Stimulated activated CD8-positive, alpha-beta memory T cell treated with anti-CD3 and anti-CD28 coated beads, Interleukin-7, amount 100 ng/mL, for 24 hours (primary cell): ENCODE measurements around the gene RTN4RL2.

Experiments used
- DNase-seq: peaks from one replicate; pipeline ENCODE4 v3.0.0-alpha.2; 2020; ENCODE audit warnings: low read depth

The RTN4RL2 gene

DNA sequence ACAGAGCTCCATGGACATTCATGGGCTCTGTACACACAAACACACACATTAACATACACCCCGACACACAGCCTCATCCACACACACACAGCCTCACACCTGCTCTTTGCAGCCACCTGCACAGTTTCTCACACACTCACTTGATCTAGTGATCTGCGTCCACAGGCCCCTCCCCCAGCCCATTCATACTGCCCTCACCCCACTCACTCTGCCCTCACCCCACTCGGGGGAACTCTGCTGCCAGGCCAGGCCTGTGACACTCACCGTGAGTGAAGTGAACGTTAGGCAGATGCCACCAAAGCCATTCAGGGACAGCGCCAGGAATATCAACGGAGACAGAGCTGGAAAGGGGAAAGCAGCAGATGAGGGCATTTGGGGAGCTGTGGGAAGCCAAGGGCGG lies 40.2 kb downstream of the RTN4RL2 start:
- no peak for DNase-seq

GRCh38 chr11:57500926-57501325 lies 40.6 kb downstream of the RTN4RL2 start:
- no peak for DNase-seq

DNA sequence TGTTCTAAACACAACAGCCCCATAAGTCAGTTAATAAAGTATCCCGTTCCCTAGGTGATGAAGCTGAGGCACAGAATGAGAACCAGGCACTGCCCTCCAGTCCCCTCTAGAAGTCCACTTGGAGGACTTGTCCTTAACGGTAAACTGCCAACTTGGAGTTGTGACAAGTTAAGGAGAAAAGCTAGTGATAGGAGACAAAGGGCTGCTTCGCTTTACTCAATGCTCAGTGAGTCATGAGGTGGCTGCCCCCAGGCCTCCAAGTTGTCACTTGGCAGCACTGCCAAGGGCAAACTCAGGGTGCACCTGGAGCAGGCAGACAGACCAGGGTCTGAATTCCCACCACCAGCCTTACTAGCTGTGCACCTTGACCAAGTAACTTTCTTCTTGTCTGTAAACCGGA lies 41.6 kb downstream of the RTN4RL2 start:
- no peak for DNase-seq

GRCh38 chr11:57502376-57502775 lies 42.0 kb downstream of the RTN4RL2 start:
- DNase-seq = no peak

DNA sequence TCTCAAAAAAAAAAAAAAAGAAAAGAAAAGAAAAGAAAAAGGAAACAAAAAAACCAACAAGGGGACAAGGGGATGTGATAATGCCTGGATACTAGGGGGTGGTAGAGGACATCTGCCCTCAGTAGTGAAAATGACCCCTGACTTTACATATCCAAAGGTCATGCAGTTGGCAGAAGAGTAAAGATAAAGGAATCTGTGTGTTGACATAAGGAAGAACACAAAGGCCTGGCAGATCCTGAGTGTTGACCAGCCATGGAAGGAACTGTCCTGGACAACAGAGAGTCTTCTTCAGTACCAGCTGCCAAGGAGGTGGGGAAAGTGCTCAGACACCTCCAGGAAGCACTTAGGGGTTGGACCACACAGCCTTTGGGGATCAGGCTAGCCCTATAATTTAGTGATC lies 42.5 kb downstream of the RTN4RL2 start:
- DNase-seq = no peak

GRCh38 chr11:57504511-57504910 lies 44.2 kb downstream of the RTN4RL2 start:
- DNase-seq = no peak

GRCh38 chr11:57506522-57506921 lies 46.2 kb downstream of the RTN4RL2 start:
- no peak for DNase-seq

DNA sequence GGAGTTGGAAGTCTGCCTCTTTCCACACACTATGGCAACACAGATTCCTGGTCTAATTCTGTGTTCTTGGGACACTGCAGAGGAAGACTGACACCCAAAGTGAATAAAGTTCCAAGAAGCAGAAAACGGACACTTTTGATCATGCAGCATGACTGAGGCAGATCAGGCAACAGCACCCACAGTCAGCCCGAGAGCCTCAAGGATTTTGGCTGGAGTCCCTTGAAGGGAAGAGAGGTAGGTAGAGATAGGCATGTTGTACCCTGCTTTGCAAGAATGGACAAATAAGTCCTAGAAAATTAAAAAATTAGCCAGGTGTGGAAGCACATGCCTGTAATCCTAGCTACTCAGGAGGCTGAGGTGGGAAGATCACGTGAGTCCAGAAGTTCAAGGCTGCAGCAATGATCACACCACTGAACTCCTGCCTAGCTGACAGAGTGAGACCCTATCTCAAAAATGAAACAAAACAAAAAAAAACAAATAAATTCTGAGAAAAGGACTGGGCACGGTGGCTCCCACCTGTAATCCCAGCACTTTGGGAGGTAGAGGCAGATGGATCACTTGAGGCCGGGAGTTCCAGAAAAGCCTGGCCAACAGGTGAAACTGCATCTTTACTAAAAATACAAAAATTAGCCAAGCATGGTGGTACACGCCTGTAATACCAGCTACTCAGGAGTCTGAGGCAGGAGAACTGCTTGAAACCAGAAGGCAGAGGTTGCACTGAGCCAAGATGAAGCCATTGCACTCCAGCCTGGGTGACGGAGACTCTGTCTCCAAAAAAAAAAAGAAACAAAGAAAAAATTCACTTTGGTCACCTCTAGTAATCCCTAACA lies 48.2 kb downstream of the RTN4RL2 start:
- DNase-seq = no peak

GRCh38 chr11:57511741-57512430 lies 51.6 kb downstream of the RTN4RL2 start:
- no peak for DNase-seq

DNA sequence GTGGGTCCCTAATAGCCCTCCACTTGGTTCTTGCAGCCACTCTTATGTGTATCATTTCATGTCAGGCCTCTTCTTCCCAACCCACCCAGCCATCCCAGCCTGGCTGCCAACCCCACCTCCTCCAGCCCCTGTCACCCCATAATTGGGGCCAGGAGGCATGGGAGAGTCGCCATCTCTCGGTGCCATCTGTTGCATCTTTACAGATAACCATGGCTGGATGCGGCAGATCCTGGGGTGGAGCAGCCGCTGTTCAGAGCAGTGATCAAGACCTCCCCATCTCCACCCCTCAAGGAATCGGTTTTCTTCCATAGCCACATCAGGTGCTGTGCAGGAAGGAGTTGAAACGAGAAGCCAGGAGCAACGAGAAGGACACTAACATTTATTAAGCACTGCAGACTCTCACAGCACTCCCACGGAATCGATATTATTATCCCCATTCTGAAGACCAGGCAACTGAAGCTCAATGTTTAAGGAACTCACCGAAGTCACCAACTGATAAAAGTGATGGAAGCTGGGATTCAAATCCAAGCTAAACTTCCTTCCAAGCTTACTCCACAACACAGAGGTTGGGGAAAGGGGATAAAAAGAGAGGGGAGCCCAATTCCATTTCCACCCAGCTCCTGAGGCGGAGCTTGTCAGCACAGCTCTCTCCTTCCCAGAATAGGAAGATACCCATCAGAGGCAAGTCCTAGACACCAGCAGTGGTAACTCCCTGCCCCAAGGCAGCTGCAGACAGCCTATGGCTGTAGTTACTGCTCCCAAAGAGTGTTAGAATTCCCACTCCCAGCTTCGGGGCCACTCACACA lies 52.5 kb downstream of the RTN4RL2 start:
- DNase-seq = no peak

- DNase-seq = no peak
These were observed 53.1 kb downstream of the RTN4RL2 start for GRCh38 chr11:57513452-57513795.

DNA sequence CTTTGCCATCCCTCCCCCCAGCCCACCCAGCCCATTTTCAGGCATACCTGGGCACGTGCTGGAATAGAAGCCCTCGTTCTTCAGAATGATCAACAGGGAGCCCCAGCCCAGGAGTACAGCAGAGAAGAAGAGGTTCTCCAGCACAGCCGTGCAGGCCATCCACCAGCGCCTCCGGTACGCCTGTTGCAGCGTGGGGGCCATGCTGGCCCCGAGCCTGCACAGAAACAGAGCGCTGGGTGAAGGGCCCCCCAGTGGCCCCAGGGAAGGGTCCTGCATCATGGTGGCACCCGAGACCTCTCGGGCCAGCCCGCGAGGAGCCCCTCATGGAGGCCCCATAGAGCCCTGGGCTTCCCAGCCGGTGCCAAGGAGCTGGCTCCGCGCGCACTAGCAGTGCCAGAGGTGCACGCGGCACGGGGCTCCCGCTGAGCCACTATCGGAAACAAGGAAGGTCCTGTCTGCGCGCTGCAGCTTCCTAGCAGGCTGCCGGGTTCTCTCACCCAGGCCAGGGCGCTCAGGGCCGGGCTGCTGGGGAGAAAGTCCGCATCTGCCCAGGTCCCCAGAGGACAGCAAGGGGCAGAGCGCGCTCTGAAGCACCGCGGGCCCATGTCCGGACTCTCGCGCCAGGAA lies 53.7 kb downstream of the RTN4RL2 start:
- no peak for DNase-seq

DNA sequence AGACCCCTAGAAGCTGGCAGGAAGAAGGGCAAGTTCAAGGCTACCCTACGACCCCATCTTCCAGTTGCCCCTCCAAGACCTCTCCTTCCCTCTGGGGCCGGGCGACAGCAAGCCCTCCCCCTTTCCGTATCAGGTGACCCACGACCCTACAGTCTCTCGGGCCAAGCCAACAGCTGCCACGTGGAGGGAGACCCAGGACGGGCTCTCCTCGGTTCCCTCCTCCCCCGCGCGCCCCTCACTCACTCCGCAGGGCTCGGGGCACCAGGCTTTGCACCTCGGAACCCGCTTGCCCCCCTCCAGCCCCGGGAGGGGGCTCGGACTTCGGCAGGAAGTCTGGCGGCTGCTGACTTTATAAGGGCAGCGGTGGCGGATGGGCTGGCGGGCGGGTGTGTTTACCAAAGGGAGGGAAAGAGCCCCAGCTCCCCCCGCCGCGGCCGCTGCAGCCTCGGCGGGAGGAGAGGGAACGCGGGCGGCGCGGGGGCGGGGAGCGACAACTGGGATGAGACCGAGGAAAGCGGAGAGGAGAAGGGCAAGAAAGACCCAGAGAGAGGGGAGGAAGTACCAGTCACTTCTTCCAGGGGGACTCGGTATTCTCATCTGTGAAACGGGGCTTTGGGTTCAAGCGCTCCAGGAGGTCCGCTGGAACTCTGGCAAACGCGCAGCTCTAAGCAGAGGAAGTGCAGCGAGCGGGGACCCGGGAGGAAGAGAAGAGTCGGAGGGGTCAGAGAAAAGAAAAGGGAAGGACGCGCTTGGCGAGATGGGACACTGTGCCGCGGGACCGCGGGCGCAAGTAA lies 54.4 kb downstream of the RTN4RL2 start:
- no peak for DNase-seq

DNA sequence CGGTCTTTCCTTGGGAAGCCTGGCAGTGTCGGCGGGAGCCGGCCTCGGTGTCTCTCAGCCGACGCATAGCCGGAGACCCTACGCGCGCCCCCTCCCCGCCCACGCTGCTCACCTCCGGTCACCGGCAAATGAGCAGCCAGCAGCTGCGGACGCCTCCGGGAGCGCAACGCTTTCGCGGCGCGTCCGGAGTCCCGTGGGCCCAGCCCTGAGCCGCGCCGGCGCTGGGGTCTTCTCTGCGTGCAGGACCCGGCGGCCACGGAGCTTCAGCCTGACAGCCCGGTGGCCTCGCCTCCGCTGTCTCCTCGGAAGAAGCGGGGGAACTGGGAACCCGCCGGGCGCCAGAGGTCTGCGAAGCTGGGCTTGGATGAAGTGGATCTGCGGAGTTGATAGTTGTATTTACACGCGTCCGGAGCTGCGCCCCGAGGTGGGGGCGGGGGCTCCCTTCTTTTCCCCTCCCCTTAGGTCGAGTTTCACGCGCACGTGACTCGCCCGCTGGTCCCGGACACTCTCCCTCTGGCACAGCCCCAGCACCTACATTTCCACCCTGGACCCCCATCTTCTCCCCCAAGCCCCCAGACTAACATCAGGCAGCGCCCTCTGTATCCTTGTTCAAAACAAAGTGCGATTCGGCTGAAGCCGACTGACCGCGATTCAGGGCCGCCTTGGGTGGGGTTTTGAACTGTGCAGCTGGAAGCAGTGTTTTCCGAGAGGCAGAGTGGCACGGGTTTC lies 55.2 kb downstream of the RTN4RL2 start, which contains the start of gene SLC43A1:
SLC43A1 (minus strand) TSS at position 371 of the 729 bp plus-strand sequence. CDS start 1,591 bp downstream, outside the sequence.
- DNase-seq = no peak

GRCh38 chr11:57516061-57516443 lies 55.7 kb downstream of the RTN4RL2 start:
- no peak for DNase-seq

GRCh38 chr11:57521116-57521515 lies 60.8 kb downstream of the RTN4RL2 start:
- DNase-seq = no peak

DNA sequence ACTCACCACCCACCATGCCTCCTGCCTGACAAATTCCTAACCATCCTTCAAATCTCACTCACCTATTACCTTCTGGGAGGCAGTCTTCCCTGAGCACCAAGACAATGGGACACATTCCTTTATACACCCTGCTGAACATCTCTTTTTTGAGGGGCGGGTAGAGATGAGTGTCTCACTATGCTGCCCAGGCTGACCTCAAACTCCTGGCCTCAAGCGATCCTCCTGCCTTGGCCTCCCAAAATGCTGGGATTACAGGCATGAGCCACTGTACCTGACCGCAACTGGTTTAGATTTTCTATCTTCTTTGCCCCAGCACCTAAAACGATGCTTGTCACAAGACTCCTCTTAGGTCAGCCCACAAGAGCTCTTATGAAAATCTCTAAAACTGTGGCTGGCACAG lies 63.1 kb downstream of the RTN4RL2 start:
- DNase-seq = no peak
